Subcutaneous abdominal adipose tissue (tissue), 5 donors: ENCODE data around the gene MUC4.
"Not testable (repeated sequence)": the region's sequence is repeated elsewhere in the genome, so short reads cannot be mapped to it uniquely, and the experiment has no call there.

Experiments used
- H3K27ac ChIP-seq: one replicate; pipeline ENCODE4 v1.7.0; 2013; ENCODE audit warnings: low read depth, mild to moderate bottlenecking, inconsistent platforms, low read length, moderate library complexity
- H3K27me3 ChIP-seq, 5 donors: one replicate each; pipeline ENCODE4 v1.7.0; 2013; ENCODE audit warnings: low read length in 5 of 5, inconsistent platforms in 1 of 5; ENCODE audit not compliant: control insufficient read depth in 5 of 5, insufficient read depth in 4 of 5
- H3K36me3 ChIP-seq, 5 donors: one replicate each; pipeline ENCODE4 v1.7.0; 2013; ENCODE audit warnings: low read length in 5 of 5; ENCODE audit not compliant: control insufficient read depth in 5 of 5, insufficient read depth in 5 of 5
- H3K4me1 ChIP-seq, 5 donors: one replicate each; pipeline ENCODE4 v1.7.0; 2013; ENCODE audit warnings: low read length in 5 of 5, mild to moderate bottlenecking in 3 of 5, moderate library complexity in 1 of 5; ENCODE audit not compliant: control insufficient read depth in 5 of 5, insufficient read depth in 5 of 5
- H3K4me3 ChIP-seq, 5 donors: one replicate each; pipeline ENCODE4 v1.7.0; 2013; ENCODE audit warnings: low read length in 5 of 5, low read depth in 1 of 5
- H3K9ac ChIP-seq, 5 donors: one replicate each; pipeline ENCODE4 v1.7.0; 2013; ENCODE audit warnings: low read length in 5 of 5, mild to moderate bottlenecking in 4 of 5, moderate library complexity in 3 of 5
- H3K9me3 ChIP-seq, 5 donors: one replicate each; pipeline ENCODE4 v1.7.0; 2013; ENCODE audit warnings: low read length in 5 of 5; ENCODE audit not compliant: control insufficient read depth in 5 of 5
- donor health status: healthy.
- donor health status: healthy.
- donor health status: healthy.
- donor health status: healthy.
- donor health status: healthy.

The MUC4 gene

DNA sequence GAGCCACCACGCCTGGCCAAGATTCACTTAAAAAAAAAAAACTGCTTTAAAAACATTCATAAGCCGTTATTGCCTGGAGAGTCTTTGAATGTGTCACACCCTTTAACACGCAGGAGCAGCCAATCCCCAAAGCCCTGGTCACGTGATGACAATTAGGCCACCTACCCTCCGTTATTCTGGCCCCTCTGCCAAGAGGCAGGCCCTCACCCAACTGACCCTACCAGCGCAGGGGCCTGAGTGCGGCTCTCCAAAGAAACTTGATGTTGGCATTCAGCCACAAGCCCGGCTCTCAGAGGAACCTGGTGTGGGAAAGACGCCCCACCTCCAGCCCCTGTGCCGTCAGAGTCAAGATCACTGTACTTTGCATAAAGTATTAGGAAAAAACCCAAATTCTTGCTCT lies 11.6 kb upstream of the MUC4 start:
- Histone ChIP-seq H3K36me3 (no peaks in the 10 kb centered on the region), H3K27ac (no peak overlapping the region), H3K27me3 (peaks cover 4 to 23% (median 16%) of the 10 kb centered on the region in 5 donors), H3K9ac (no peak overlapping the region), H3K4me1 (peaks cover 0 to 3% (median 0%) of the 10 kb centered on the region in 5 donors), H3K4me3 (no peak overlapping the region), H3K9me3 (no peaks in the 10 kb centered on the region)

DNA sequence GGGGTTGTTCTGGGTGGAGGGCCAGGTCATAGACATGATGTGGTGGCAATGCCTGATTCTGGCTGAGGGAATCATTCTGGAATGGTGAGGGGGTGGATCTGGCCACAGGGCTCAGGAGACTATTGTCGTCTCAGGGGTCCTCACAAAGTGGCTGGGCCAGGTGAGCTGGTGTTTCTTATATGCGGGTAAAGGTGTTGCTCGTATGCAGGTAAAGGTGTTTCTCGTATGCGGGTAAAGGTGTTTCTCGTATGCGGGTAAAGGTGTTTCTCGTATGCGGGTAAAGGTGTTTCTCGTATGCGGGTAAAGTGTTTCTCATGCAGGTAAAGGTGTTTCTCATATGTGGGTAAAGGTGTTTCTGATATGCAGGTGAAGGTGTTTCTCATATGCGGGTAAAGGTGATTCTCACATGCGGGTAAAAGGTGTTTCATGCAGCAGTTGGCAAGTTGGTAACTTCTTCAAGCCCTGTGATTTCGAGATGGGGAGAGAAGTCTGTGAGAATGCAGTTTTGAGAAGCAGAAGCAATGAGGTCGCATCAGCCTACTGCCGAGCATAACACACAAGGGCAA lies 10.5 kb upstream of the MUC4 start:
- Histone ChIP-seq H3K36me3 (no peaks in the 10 kb centered on the region), H3K27ac (no peak overlapping the region), H3K4me1 (peaks cover 0 to 3% (median 0%) of the 10 kb centered on the region in 5 donors), H3K9ac (no peak overlapping the region), H3K4me3 (no peak overlapping the region), H3K9me3 (no peaks in the 10 kb centered on the region), H3K27me3 (peaks cover 9 to 23% (median 16%) of the 10 kb centered on the region in 5 donors)

- H3K27ac ChIP-seq: no peak overlapping the region
- H3K27me3 ChIP-seq: peaks cover 9 to 23% (median 16%) of the 10 kb centered on the region in 5 donors
- no peak overlapping the region for H3K4me3 ChIP-seq
- no peaks in the 10 kb centered on the region for H3K36me3 ChIP-seq
- no peaks in the 10 kb centered on the region for H3K9me3 ChIP-seq
- H3K4me1 ChIP-seq: peaks cover 0 to 3% (median 0%) of the 10 kb centered on the region in 5 donors
- H3K9ac ChIP-seq: no peak overlapping the region
Measured at GRCh38 chr3:195821403-195822130, 9.8 kb upstream of the MUC4 start.

DNA sequence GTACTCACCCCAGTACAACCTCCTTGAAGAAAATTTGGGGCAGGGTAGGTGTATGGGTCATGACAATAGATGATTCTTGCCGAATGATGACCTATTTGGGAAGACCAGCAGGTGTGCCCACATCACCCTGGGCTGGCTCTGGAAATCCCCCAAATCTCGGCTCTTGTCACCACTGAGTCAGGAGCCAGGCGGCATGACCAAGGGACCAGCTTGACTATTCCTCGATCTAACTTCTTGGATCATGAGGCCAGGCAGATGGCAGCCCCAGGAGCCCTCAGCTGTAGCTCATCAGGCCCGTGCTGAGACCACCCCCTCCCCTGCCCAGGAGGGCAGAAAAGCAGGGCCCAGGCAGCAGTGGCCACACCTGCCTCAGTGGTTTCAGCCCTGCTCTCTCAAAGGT lies 9.2 kb upstream of the MUC4 start:
- Histone ChIP-seq H3K27ac (no peak overlapping the region), H3K9ac (no peak overlapping the region), H3K9me3 (no peaks in the 10 kb centered on the region), H3K4me1 (peaks cover 0 to 3% (median 0%) of the 10 kb centered on the region in 5 donors), H3K27me3 (peaks cover 9 to 23% (median 16%) of the 10 kb centered on the region in 5 donors), H3K4me3 (no peak overlapping the region), H3K36me3 (no peaks in the 10 kb centered on the region)

DNA sequence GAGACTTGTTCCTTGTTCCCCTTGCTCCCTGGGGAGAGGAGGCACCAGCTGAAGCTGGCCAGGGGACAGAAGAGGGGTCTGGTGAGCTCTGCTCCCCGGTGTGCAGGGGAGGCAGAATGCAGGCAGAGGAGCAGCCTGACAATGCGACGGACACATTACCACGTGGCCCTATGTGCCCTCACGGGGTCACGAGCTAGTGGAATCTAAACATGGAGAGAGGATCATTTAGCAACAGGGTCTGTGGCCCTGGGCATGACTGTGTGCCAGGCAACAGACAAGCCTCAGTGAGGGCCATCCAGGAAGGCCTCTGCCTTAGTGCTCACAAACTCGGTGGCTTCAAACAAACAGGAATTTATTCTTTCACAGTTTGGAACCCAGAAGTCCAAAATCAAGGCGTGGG lies 8.5 kb upstream of the MUC4 start:
- Histone ChIP-seq H3K4me3 (no peak overlapping the region), H3K4me1 (peaks cover 0 to 3% (median 0%) of the 10 kb centered on the region in 5 donors), H3K9ac (no peak overlapping the region), H3K27me3 (peaks cover 9 to 21% (median 13%) of the 10 kb centered on the region in 5 donors), H3K9me3 (no peaks in the 10 kb centered on the region), H3K27ac (no peak overlapping the region), H3K36me3 (no peaks in the 10 kb centered on the region)

DNA sequence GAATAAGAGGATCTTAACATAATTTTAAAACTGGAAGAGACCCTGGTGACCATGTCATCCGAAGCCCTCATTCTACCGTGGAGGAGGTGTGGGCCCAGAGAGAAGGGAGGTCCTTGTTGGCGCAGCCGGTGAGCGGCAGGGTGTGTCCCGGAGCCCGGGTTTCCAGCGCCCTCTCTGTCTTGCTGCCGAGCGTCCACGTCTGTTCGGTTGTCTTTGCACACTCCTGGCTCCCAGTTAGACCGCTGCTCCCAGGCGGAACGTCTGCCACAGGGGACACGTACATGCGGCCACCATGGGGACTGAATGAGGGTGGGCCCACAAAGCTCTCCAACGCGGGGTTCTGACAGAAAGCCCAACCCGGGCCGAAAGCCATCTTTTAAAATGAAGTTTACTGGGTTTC lies 6.6 kb upstream of the MUC4 start:
- H3K27ac ChIP-seq: no peak overlapping the region
- H3K9ac ChIP-seq: no peak overlapping the region
- no peaks in the 10 kb centered on the region for H3K36me3 ChIP-seq
- peaks cover 8 to 16% (median 9%) of the 10 kb centered on the region in 5 donors for H3K27me3 ChIP-seq
- H3K9me3 ChIP-seq: no peaks in the 10 kb centered on the region
- peaks cover 0 to 2% (median 0%) of the 10 kb centered on the region in 5 donors for H3K4me1 ChIP-seq
- no peak overlapping the region for H3K4me3 ChIP-seq

- Histone ChIP-seq H3K9ac (no peak overlapping the region), H3K4me3 (no peak overlapping the region), H3K27ac (no peak overlapping the region), H3K27me3 (peaks cover 12 to 23% (median 15%) of the 10 kb centered on the region in 5 donors), H3K9me3 (no peaks in the 10 kb centered on the region), H3K4me1 (peaks cover 0 to 2% (median 0%) of the 10 kb centered on the region in 5 donors), H3K36me3 (no peaks in the 10 kb centered on the region)
Measured at GRCh38 chr3:195817578-195818135, 5.9 kb upstream of the MUC4 start.

DNA sequence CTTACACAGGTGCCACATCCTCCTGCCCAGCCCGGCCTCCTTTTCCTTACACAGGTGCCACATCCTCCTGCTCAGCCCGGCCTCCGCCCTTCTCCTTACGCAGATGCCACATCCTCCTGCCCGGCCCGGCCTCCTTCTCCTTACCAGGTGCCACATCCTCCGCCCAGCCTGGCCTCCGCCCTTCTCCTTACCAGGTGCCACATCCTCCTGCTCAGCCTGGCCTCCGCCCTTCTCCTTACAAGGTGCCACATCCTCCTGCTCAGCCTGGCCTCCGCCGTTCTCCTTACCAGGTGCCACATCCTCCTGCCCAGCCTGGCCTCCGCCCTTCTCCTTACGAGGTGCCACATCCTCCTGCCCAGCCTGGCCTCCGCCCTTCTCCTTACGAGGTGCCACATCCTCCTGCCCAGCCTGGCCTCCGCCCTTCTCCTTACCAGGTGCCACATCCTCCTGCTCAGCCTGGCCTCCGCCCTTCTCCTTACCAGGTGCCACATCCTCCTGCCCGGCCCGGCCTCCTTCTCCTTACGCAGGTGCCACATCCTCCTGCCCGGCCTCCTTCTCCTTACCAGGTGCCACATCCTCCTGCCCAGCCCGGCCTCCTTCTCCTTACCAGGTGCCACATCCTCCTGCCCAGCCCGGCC lies 4.7 kb upstream of the MUC4 start:
- not testable (repeated sequence) for H3K9ac ChIP-seq, H3K9me3 ChIP-seq, H3K4me1 ChIP-seq, H3K4me3 ChIP-seq, H3K27ac ChIP-seq, H3K36me3 ChIP-seq
- H3K27me3 ChIP-seq: peaks cover 20 to 29% (median 23%) of the 10 kb centered on the region in 5 donors

DNA sequence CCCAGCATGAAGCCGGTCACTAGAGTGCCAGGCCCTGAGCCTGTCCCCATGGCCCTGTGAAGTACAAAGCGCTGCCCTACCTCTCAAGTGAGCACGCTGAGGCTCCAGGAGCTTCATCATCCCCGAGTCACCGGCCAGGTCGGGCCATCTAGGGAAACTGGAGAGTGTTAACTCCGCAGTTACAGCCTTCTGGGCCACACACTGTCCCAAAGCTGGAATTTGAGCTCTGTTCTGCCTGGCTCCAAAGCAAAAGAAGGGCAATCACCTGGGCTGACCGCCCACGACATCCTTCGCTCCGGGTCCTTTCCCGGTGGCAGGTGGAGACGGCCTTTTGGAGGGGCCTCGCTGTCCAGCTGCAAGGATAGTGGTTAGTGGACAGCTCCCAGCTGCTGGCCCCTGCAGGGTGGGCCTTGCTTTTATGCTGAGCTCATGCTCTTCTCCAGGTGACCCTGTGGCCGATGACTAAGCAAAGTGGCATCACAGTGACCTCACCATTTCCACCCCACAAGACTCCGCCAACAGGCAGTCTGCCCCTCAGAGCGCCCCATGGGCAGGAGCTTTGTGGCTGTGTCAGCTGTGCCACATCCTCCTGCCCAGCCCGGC lies 3.5 kb upstream of the MUC4 start:
- H3K4me3 ChIP-seq: no peak overlapping the region
- no peaks in the 10 kb centered on the region for H3K36me3 ChIP-seq
- no peak overlapping the region for H3K27ac ChIP-seq
- H3K9ac ChIP-seq: no peak overlapping the region
- H3K9me3 ChIP-seq: no peaks in the 10 kb centered on the region
- H3K4me1 ChIP-seq: no peaks in the 10 kb centered on the region
- H3K27me3 ChIP-seq: peaks cover 18 to 26% (median 24%) of the 10 kb centered on the region in 5 donors
